ENCODE measurements around the gene CD27.

DNA sequence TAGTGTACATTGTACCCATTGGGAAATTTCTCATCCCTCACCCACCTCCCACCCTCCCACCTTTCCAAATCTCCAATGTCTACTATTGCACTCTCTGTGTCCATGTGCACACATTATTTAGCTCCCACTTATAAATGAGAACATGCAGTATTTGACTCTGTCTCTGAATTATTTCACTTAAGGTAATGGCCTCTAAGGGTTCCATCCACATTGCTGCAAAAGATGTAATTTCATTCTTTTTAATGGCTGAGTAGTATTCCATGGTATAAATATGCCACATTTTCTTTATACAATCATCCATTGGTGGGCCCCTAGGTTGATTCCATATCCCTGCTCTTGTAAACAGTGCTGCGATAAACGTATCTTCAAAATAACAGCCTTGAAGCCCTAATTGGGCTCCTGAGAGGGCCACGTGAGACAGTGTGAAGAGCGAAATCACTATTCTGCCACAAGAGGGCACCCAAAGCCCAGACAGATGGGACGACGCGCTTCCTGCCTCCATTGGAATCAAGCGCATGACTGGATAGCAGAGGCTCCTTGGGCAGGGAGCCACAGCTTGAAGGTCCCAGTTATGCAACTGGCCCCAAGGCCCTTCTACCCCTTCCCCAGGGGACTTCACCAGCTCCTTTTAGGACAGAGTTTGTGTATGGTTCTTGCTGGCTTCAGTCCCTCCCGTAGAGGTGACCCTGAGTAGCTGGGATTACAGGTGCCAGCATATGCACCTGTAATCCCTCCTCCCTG, 21.3 kb upstream of the CD27 start:
- TF ChIP-seq, protein P1, sequence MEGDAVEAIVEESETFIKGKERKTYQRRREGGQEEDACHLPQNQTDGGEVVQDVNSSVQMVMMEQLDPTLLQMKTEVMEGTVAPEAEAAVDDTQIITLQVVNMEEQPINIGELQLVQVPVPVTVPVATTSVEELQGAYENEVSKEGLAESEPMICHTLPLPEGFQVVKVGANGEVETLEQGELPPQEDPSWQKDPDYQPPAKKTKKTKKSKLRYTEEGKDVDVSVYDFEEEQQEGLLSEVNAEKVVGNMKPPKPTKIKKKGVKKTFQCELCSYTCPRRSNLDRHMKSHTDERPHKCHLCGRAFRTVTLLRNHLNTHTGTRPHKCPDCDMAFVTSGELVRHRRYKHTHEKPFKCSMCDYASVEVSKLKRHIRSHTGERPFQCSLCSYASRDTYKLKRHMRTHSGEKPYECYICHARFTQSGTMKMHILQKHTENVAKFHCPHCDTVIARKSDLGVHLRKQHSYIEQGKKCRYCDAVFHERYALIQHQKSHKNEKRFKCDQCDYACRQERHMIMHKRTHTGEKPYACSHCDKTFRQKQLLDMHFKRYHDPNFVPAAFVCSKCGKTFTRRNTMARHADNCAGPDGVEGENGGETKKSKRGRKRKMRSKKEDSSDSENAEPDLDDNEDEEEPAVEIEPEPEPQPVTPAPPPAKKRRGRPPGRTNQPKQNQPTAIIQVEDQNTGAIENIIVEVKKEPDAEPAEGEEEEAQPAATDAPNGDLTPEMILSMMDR (IDR thresholded peaks at IDR 0.05): peak; percentile 90
- TF ChIP-seq EZH2 (IDR thresholded peaks at IDR 0.05): no peak
